ENCODE data around the gene SCN3B. TPM values are rescaled to one million over a fixed set of nuclear protein-coding genes. Genes with fewer than 3 reads are reported as not detected.

The SCN3B gene
- total RNA-seq, 2 experiments from 2014 or later = not detected

- ATAC-seq (no peak), DNase-seq (no peak)
- Mint-ChIP-seq H3K4me3 (no peak overlapping the region), H3K9me3 (no peaks in the 10 kb centered on the region), H3K27me3 (no peaks in the 10 kb centered on the region), H3K27ac (no peak overlapping the region), H3K36me3 (ENCODE audit: low read depth) (no peaks in the 10 kb centered on the region), H3K4me1 (ENCODE audit: low read depth) (no peaks in the 10 kb centered on the region)
- CTCF ChIA-PET = no interaction called here
- TF ChIP-seq, protein P1, sequence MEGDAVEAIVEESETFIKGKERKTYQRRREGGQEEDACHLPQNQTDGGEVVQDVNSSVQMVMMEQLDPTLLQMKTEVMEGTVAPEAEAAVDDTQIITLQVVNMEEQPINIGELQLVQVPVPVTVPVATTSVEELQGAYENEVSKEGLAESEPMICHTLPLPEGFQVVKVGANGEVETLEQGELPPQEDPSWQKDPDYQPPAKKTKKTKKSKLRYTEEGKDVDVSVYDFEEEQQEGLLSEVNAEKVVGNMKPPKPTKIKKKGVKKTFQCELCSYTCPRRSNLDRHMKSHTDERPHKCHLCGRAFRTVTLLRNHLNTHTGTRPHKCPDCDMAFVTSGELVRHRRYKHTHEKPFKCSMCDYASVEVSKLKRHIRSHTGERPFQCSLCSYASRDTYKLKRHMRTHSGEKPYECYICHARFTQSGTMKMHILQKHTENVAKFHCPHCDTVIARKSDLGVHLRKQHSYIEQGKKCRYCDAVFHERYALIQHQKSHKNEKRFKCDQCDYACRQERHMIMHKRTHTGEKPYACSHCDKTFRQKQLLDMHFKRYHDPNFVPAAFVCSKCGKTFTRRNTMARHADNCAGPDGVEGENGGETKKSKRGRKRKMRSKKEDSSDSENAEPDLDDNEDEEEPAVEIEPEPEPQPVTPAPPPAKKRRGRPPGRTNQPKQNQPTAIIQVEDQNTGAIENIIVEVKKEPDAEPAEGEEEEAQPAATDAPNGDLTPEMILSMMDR (IDR thresholded peaks at IDR 0.05) = no peak
- intact Hi-C loops (cut with micrococcal nuclease) = no loop called here
- POLR2A ChIA-PET = no interaction called here
These were observed 46.1 kb downstream of the SCN3B start for GRCh38 chr11:123608371-123608770.

GRCh38 chr11:123607781-123608180 lies 46.6 kb downstream of the SCN3B start:
- no peak for DNase-seq
- ATAC-seq = no peak
- Mint-ChIP-seq H3K9me3 (no peaks in the 10 kb centered on the region), H3K27me3 (no peaks in the 10 kb centered on the region), H3K4me3 (no peak overlapping the region), H3K4me1 (ENCODE audit: low read depth) (no peaks in the 10 kb centered on the region), H3K36me3 (ENCODE audit: low read depth) (no peaks in the 10 kb centered on the region), H3K27ac (no peak overlapping the region)
- CTCF ChIA-PET = interaction anchor here (1.7 kb wide), 1 partner anchor 27 kb away, joined by 10 read pairs; no protein-coding TSS in a partner anchor
- intact Hi-C loops (cut with micrococcal nuclease) = no loop called here
- POLR2A ChIA-PET = no interaction called here
- TF ChIP-seq, protein P1 (IDR thresholded peaks at IDR 0.05) = no peak

- no peaks in the 10 kb centered on the region for H3K27me3 Mint-ChIP-seq
- H3K36me3 Mint-ChIP-seq (ENCODE audit: low read depth) = no peaks in the 10 kb centered on the region
- H3K4me3 Mint-ChIP-seq = no peak overlapping the region
- TF ChIP-seq, protein P1 (IDR thresholded peaks at IDR 0.05) = no peak
- H3K27ac Mint-ChIP-seq = no peak overlapping the region
- CTCF ChIA-PET = interaction anchor here (0.7 kb wide), 1 partner anchor 23 kb away, joined by 3 read pairs; no protein-coding TSS in a partner anchor
- no peaks in the 10 kb centered on the region for H3K9me3 Mint-ChIP-seq
- DNase-seq = no peak
- POLR2A ChIA-PET = no interaction called here
- H3K4me1 Mint-ChIP-seq (ENCODE audit: low read depth) = no peaks in the 10 kb centered on the region
- intact Hi-C loops (cut with micrococcal nuclease) = no loop called here
- ATAC-seq = no peak
These were observed 50.8 kb downstream of the SCN3B start for GRCh38 chr11:123603666-123604065.

DNA sequence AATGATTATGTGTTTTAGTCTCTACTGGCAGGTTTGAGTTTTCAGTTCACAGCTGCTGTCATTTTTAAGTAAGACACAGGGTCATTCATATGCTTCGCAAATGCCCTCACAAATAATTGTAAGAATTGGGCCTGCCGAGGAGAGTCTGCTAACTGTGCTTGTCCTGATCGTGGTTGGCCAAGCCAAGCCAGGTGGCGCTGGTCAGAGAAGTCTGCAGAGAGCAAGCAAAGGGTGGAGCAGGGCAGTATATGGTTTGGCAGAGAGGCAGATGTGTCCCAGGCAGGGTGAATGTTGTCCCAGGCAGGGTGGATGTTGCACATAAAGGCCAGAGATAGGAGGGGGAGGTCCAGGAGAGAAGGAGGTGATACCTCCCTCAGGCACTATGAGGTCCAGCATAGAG lies 52.7 kb downstream of the SCN3B start:
- Mint-ChIP-seq H3K9me3 (no peaks in the 10 kb centered on the region), H3K36me3 (ENCODE audit: low read depth) (no peaks in the 10 kb centered on the region), H3K4me1 (ENCODE audit: low read depth) (no peaks in the 10 kb centered on the region), H3K27ac (no peak overlapping the region), H3K27me3 (no peaks in the 10 kb centered on the region), H3K4me3 (no peak overlapping the region)
- TF ChIP-seq, protein P1 (IDR thresholded peaks at IDR 0.05) = no peak
- ChIA-PET CTCF (no interaction called here), POLR2A (no interaction called here)
- ATAC-seq (no peak), DNase-seq (no peak)
- intact Hi-C loops (cut with micrococcal nuclease) = no loop called here

DNA sequence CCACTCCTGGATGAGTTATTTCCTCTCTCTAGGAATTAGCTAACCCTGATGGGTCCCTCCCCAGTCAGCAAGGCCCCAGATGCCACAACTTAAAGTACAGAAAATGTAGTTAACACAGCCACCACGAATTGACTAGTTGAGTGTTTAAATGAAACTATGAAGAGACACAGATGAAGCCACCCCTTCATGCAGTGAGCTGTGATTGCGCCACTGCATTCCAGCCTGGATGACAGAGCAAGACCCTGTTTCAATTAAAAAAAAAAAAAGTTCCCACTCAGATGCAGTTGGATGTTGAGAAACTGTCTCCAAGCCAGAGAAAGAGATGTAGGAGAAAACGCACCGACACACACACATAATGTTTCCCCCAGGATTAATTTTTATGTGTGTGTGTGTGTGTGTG lies 53.3 kb downstream of the SCN3B start:
- no peaks in the 10 kb centered on the region for H3K27me3 Mint-ChIP-seq
- H3K4me1 Mint-ChIP-seq (ENCODE audit: low read depth) = no peaks in the 10 kb centered on the region
- no peak for DNase-seq
- CTCF ChIA-PET = no interaction called here
- POLR2A ChIA-PET = no interaction called here
- H3K27ac Mint-ChIP-seq = no peak overlapping the region
- no peaks in the 10 kb centered on the region for H3K36me3 Mint-ChIP-seq (ENCODE audit: low read depth)
- no peaks in the 10 kb centered on the region for H3K9me3 Mint-ChIP-seq
- no peak overlapping the region for H3K4me3 Mint-ChIP-seq
- ATAC-seq = no peak
- TF ChIP-seq, protein P1 (IDR thresholded peaks at IDR 0.05) = no peak
- intact Hi-C loops (cut with micrococcal nuclease) = no loop called here

Data from activated CD8-positive, alpha-beta T cell treated with anti-CD3 and anti-CD28 coated beads for 36 hours (primary cell).